SK-N-SH treated with all-trans-retinoic acid at 6 μM for 48 hours (cell line): Measurements from ENCODE around the gene MLX.

Experiments used
- ATAC-seq: fragments of 200-7000 bp; cut with Tn5 transposase; 3 replicates; pipeline ENCODE4 v1.9.1; 2020; ENCODE audit warnings: mild to moderate bottlenecking, moderate library complexity
- ARNTL ChIP-seq: fragments of 450-650 bp; formaldehyde crosslinking; IDR thresholded peaks from 2 replicates; pipeline ENCODE4 v1.5.0; 2020; ENCODE audit warnings: low read depth, mild to moderate bottlenecking, moderate library complexity, borderline replicate concordance
- BACH2 ChIP-seq: fragments of 250-450 bp; sonication (Bioruptor Pico); IDR thresholded peaks from 2 replicates; pipeline ENCODE4 v1.9.0; 2021; ENCODE audit warnings: mild to moderate bottlenecking, borderline replicate concordance
- CREB5 ChIP-seq: fragments of 250-450 bp; sonication (Bioruptor Pico); IDR thresholded peaks from 2 replicates; pipeline ENCODE4 v1.5.1; 2020; ENCODE audit warnings: low read depth, mild to moderate bottlenecking, moderate library complexity
- CSDC2 ChIP-seq: fragments of 250-450 bp; sonication (Bioruptor Pico); IDR thresholded peaks from 2 replicates; pipeline ENCODE4 v1.5.0; 2020; ENCODE audit warnings: mild to moderate bottlenecking, moderate library complexity
- GLIS3 ChIP-seq: fragments of 250-450 bp; sonication (Bioruptor Pico); IDR thresholded peaks from 2 replicates; pipeline ENCODE4 v1.5.0; 2020; ENCODE audit warnings: mild to moderate bottlenecking, moderate library complexity
- ISL1 ChIP-seq: fragments of 250-450 bp; sonication (Bioruptor Pico); IDR thresholded peaks from 2 replicates; pipeline ENCODE4 v2.1.2; 2022; ENCODE audit warnings: mild to moderate bottlenecking, moderate library complexity
- OSR1 ChIP-seq: fragments of 250-450 bp; sonication (Bioruptor Pico); IDR thresholded peaks from 2 replicates; pipeline ENCODE4 v1.8.0; 2022; ENCODE audit warnings: moderate library complexity, mild to moderate bottlenecking, inconsistent platforms
- PATZ1 ChIP-seq: fragments of 250-450 bp; sonication (Bioruptor Pico); IDR thresholded peaks from 2 replicates; pipeline ENCODE4 v1.8.0; 2020; ENCODE audit warnings: mild to moderate bottlenecking, moderate library complexity, borderline replicate concordance
- POU6F1 ChIP-seq: fragments of 250-450 bp; sonication (Bioruptor Pico); IDR thresholded peaks from 2 replicates; pipeline ENCODE4 v1.8.0; 2021; ENCODE audit warnings: low read depth, mild to moderate bottlenecking, moderate library complexity, borderline replicate concordance
- PPARA ChIP-seq: fragments of 250-450 bp; sonication (Bioruptor Pico); IDR thresholded peaks from 2 replicates; pipeline ENCODE4 v1.5.0; 2020; ENCODE audit warnings: mild to moderate bottlenecking, borderline replicate concordance
- RARB ChIP-seq: fragments of 250-450 bp; sonication (Bioruptor Pico); IDR thresholded peaks from 2 replicates; pipeline ENCODE4 v1.8.0; 2021; ENCODE audit warnings: mild to moderate bottlenecking, moderate library complexity
- TCF4 ChIP-seq: fragments of 250-450 bp; sonication (Bioruptor Pico); IDR thresholded peaks from 2 replicates; pipeline ENCODE4 v1.8.0; 2021; ENCODE audit warnings: mild to moderate bottlenecking, moderate library complexity, borderline replicate concordance
- TOX ChIP-seq: fragments of 250-450 bp; sonication (Bioruptor Pico); IDR thresholded peaks from 2 replicates; pipeline ENCODE4 v1.8.0; 2021; ENCODE audit warnings: mild to moderate bottlenecking, moderate library complexity, borderline replicate concordance
- TSHZ2 ChIP-seq: fragments of 250-450 bp; sonication (Bioruptor Pico); IDR thresholded peaks from 2 replicates; pipeline ENCODE4 v1.5.0; 2020; ENCODE audit warnings: mild to moderate bottlenecking, moderate library complexity
- ZFP3 ChIP-seq: fragments of 250-450 bp; sonication (Bioruptor Pico); IDR thresholded peaks from 2 replicates; pipeline ENCODE4 v1.5.0; 2020; ENCODE audit warnings: mild to moderate bottlenecking, moderate library complexity
- ZFP30 ChIP-seq: fragments of 450-650 bp; formaldehyde crosslinking; IDR thresholded peaks from 2 replicates; pipeline ENCODE4 v1.5.0; 2022; ENCODE audit warnings: mild to moderate bottlenecking, moderate library complexity
- ZNF565 ChIP-seq: fragments of 450-650 bp; formaldehyde crosslinking; conservative IDR thresholded peaks from 2 replicates; pipeline ENCODE4 v1.5.0; 2020; ENCODE audit warnings: low read depth, mild to moderate bottlenecking, moderate library complexity

MLX gene

GRCh38 chr17:42586514-42587230, 19.8 kb downstream of the MLX start (continued):
- TF ChIP-seq GLIS3 (CRISPR knock-in tag) (no peak), BACH2 (CRISPR knock-in tag) (no peak), PPARA (CRISPR knock-in tag) (no peak), TCF4 (CRISPR knock-in tag) (no peak)

GRCh38 chr17:42590886-42591285, 24.0 kb downstream of the MLX start:
- TF ChIP-seq ZFP3 (no peak), CREB5 (CRISPR knock-in tag) (no peak), BACH2 (CRISPR knock-in tag) (no peak), ZNF565 (CRISPR knock-in tag) (no peak), OSR1 (CRISPR knock-in tag) (no peak), ARNTL (CRISPR knock-in tag) (no peak), ISL1 (CRISPR knock-in tag) (no peak), ZFP30 (CRISPR knock-in tag) (no peak), TSHZ2 (CRISPR knock-in tag) (no peak), GLIS3 (CRISPR knock-in tag) (no peak), CSDC2 (CRISPR knock-in tag) (no peak), TCF4 (CRISPR knock-in tag) (no peak), RARB (CRISPR knock-in tag) (no peak), POU6F1 (CRISPR knock-in tag) (no peak), PPARA (CRISPR knock-in tag) (no peak)
- no peak for ATAC-seq

- ATAC-seq = no peak
- no peak for TF ChIP-seq CREB5 (CRISPR knock-in tag)
- no peak for TF ChIP-seq PATZ1
- no peak for TF ChIP-seq POU6F1 (CRISPR knock-in tag)
- no peak for TF ChIP-seq TCF4 (CRISPR knock-in tag)
- TF ChIP-seq ARNTL (CRISPR knock-in tag) = no peak
- no peak for TF ChIP-seq TOX
- no peak for TF ChIP-seq ZNF565 (CRISPR knock-in tag)
- TF ChIP-seq GLIS3 (CRISPR knock-in tag) = no peak
- no peak for TF ChIP-seq OSR1 (CRISPR knock-in tag)
Measured at GRCh38 chr17:42591411-42591810, 24.5 kb downstream of the MLX start.
